ENCODE results near the gene STX17.

Gene STX17

DNA sequence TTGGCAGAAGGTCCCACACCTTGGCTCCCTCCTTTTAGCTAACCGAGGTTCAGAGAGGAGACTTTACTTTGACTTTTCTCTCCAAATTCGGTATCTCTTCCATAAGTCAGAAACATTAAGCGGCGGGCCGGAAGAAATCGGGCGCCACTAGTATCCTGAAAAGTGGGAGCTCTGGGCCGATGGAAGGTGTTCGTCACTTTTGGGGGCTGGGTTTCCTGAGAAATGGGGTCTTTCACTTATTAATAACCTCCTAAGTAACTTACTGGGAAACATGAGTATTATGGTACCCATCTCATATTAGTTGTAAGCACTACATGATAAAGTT is 716 bp downstream of the STX17 start:
- DNase-seq (ENCODE audit: low read depth): no peak

- no peak for DNase-seq (ENCODE audit: low read depth)
Measured at GRCh38 chr9:99911600-99911999, 5.1 kb downstream of the STX17 start.

DNA sequence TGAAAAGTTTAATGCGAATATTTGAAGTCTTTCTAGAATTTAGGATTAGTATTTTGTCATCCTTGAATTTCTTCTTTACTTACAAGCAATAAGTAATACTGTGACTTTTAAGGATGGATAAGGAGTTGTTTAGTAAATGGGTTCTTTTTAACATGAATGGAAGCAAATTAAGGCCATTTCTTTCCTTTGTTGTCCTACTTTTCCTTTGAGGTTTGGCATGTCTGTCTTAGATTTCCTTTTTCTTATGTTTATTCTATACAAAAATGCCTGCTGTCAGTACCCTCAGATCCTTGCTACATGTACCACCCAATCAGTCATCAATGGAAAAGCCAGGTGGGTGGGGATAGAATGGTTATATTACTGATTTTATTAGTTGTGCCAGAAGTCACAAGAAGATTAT is 10.2 kb downstream of the STX17 start:
- no peak for DNase-seq (ENCODE audit: low read depth)

DNA sequence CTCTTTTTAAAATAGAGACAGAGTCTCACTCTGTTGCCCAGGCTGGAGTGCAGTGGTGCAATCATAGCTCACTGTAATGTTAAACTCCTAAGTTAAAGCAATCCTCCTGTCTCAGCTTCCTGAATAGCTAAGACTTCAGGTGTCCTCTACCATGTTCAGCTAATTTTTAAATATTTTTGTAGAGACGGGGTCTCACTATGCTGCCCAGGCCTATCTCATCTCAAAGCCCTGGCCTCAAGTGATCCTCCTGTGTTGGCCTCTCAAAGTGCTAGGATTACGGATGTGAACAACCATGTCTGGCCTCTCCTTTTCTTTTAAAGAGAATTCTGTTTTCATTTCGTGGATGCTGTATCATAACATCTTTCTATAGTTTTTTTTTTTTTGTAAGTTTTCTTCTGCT is 11.7 kb downstream of the STX17 start:
- DNase-seq (ENCODE audit: low read depth): no peak

DNA sequence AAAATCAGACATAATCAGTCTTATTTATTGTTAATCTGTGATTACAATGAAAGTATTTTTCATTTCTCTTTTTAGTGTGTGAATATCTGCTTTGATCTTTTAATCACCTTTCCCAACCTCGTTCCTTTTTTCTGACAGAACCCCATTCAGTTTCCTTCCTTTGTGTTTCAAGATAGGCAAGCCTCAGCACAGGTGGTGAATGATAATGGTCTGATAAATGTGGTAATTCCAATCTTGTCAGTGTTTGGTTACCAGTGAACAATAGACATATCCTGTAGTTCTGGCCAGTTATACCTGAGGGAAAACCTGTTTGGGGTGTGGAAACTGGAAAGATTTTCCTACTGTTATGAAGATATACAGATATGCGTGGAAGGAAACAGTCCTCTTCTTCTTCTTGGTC is 13.5 kb downstream of the STX17 start:
- no peak for DNase-seq (ENCODE audit: low read depth)

GRCh38 chr9:99921875-99922710 is 15.6 kb downstream of the STX17 start:
- DNase-seq (ENCODE audit: low read depth): no peak

DNA sequence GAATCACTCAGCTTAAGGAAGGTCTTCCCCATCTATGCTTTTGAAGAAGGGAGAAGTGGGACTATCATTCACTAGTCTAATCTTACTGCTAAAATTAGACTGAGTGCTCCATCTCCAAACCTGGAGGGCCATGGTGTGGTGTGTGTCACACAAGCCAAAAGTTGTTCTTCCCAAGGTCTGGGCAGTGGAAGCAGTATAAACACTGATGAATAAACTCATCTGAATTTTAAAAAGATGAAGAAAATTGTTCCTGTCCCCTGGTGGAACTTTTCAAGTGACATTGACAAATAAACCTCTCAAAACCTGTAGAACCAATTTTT is 16.2 kb downstream of the STX17 start:
- no peak for DNase-seq (ENCODE audit: low read depth)

DNA sequence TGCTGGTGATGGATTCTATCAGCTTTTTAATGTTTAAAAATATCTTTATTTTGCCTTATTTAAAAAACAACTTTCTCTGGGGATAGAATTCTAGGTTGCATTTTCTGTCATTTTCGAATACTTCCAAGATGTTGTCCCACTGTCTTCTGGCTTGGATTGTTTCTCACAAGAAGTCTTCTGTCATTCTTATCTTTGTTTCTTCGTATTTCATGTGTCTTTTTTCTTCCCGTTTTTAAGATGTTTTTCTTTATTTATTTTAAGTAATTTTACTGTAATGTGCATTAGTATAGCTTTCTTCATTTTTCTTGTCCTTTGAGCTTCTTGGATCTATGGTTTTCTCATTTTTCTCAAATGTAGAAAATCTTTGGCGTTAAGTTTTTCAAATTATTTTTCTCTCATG is 19.1 kb downstream of the STX17 start:
- DNase-seq (ENCODE audit: low read depth): no peak

DNA sequence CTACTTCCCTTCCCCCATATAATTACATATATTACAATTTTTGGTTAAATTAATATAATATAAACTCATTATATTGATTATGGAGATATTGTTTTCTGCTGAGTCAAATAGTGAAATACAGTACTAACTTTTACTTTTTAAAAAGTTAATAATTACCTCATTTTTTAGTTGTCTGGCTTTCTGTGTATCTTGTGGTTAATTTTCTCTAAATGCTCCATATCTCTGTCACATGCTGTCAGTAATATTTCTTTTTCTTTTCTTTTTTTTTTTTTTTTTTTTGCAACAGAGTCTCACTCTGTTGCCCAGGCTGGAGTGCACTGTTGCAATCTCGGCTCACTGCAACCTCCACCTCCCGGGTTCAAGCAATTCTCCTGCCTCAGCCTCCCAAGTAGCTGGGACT is 23.2 kb downstream of the STX17 start:
- DNase-seq (ENCODE audit: low read depth): no peak

DNA sequence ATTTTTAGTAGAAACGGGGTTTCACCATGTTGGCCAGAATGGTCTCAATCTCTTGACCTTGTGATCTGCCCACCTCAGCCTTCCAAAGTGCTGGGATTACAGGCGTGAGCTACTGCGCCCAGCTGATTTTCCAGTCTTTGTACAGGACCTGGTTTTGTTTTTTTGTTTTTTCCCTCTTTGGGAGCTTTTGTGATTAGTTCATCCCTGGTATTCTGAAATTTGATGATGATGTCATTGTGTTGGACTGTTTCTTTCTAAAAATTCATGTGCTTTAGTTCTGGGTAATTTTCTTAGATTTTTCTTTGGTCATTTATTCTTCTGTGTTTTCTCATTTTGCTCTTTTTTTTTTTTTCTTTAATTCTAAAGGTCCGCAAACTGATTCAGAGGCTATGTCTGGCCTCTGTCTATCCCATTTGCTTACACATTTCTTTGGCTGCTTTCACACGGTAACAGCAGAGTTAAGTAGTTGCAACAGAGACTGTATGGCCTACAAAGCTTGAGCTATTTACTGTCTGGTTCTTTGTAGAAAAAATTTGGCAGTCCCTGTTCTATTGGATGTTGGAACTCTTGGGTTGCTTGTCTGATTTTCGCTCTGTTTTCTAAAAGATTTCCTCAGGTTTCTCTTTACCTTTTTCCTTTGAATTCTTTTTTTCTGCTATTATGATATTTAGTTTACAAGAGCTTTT is 24.8 kb downstream of the STX17 start:
- no peak for DNase-seq (ENCODE audit: low read depth)

DNA sequence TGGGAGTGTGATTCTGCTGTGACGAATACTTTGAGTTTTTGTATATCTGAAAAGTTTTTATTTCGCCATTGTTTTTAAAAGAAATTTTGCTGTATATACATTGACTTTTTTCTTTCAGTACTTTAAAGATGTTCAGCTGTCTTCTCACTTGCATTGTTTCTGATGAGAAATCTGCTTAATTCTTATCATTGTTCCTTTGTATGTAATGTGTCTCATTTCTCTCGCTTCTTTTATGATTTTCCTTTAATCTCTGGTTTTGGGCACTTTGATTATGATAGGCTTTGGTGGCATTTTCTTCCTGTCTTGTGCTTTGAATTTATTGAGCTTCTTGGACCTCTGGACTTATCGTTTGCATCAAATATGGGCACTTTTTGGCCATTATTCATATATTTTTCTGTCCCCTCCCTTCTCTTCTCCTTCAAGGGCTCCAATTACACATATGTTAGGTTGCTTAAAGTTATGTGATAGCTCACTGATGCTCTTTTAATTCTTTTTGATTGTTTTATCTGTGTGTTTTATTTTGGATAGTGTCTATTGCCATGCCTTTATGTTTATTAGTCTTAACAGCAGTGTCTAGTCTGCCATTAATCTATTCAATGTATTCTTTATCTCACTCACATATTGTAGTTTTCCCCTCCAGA is 30.6 kb downstream of the STX17 start:
- no peak for DNase-seq (ENCODE audit: low read depth)

DNA sequence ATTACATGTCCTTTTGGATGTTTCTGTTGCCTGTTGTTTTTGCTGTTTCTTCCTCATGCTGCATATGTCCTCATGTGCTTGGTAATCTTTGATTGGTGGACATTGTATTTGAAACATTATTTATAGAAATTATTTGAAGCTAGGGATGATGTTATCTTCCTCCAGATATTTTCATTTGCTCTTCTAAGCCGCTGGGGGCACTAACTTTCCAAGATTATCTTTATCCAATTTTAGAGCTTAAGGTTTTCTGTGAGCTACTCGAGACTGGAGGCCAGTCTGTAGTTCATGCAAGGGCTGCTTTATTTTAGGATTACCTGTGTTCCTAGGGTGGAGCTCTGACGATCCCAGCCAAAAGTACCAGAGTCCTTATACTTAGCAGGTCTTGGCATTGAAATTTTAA is 40.9 kb downstream of the STX17 start:
- DNase-seq (ENCODE audit: low read depth): no peak

DNA sequence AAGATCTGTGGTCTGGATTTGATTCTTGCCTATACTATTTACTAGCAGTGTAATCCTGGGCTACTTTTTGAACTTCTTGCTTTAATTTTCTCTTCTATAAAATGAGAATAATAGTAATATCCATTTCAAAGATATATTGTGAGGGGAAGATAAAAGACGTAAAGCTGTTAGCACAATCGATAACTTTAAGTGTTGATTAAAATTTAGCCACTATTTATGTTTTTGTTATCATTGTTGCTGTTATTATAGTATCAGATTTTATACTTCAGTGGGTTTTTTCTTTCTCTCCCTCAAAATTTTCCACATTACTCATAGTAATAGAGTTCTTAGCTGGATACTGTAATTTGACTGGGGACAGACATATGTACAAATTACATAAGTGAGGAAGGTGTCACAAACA is 42.0 kb downstream of the STX17 start:
- DNase-seq (ENCODE audit: low read depth): no peak

GRCh38 chr9:99948896-99949295 is 42.4 kb downstream of the STX17 start:
- no peak for DNase-seq (ENCODE audit: low read depth)

DNA sequence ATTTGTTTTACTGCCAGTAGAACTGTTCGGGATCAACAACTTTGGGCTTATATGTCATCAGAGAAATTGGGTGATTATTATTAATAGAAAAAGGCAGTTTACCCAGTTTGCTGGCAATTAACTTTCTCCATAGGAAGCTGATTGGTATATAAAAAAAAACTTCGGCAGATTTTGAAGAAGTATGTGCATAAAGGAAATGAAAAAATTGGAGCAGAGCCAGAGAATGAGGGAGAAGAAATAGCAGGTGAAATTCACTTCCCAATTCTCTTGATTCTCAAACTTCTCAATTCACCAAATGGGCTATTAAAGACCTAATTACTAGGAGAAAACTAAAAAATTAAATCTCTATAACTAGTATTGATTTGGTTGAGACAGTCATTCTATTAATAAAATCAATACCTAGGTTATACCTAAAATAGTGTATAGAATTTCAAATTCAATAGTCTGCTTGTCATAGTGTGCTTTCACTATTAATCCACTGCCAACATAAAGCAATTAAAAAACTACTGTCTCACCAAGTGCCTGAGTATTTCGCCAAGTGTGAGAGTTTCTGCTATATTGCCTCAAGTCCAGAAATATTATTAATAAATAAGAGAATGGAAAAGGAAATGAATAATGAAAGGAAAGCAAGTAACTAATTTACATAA is 47.5 kb downstream of the STX17 start:
- no peak for DNase-seq (ENCODE audit: low read depth)

GRCh38 chr9:99954819-99955218 is 48.4 kb downstream of the STX17 start:
- no peak for DNase-seq (ENCODE audit: low read depth)

- DNase-seq (ENCODE audit: low read depth): no peak
Measured at GRCh38 chr9:99955606-99956005, 49.2 kb downstream of the STX17 start.

- DNase-seq (ENCODE audit: low read depth): no peak
Measured at GRCh38 chr9:99962680-99963261, 56.3 kb downstream of the STX17 start.

DNA sequence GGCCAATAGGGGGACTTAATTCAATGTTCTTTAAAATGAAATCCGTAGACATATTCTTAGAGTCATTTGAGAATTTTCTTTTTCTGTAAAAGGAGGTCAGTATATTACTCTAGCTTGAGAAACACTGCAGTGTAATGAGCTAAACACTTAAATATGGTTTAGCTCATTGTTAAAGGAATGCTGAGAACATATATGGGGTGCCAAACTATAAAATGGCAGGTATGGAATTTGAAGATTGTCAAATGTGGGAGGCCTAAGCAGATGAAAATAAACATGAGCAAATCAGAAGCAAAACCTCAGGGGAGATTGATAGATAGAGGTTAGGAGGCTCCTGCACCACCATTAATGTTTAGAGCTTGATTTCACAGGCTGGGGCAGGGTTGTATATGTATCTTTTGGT is 57.9 kb downstream of the STX17 start:
- DNase-seq (ENCODE audit: low read depth): no peak

GRCh38 chr9:99966001-99966400 is 59.5 kb downstream of the STX17 start:
- no peak for DNase-seq (ENCODE audit: low read depth)

DNA sequence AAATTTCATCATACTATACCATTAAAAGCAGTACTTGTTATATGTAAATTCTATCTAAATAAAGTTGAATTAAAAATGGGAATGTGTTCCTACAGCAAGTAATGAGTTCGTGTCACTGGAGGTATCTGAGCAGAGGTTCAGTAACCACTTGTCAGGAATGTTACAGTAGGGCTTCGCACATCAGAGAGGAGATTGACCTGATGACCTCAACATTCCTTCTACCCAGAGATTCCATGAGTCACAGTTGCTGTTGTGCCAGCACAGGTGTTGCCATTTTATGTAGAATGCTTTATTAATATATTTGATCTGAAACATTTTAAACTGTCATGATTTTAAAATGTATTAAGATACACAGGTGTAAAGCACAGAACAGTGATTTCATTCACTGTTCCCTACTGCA is 60.3 kb downstream of the STX17 start:
- no peak for DNase-seq (ENCODE audit: low read depth)

DNA sequence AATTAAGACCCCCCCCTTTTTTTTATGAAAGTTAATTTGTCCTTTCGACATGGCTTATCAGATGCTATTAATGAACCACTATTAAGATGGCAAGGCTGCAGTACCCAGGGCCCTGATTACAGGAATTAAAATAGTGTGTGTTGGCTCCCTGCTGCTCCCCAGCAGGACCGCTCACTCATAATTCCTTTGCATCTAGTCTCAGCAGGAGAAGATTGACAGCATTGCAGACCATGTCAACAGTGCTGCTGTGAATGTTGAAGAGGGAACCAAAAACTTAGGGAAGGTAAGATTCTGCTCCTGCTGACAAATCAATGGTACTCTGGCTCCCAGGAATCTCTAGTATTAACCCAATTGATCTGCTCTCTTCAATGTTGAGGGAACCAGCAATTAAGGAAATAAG is 61.0 kb downstream of the STX17 start:
- DNase-seq (ENCODE audit: low read depth): no peak

GRCh38 chr9:99970481-99970880 is 64.0 kb downstream of the STX17 start:
- DNase-seq (ENCODE audit: low read depth): no peak

All from stimulated activated CD8-positive, alpha-beta memory T cell treated with anti-CD3 and anti-CD28 coated beads, Interleukin-15, amount 100 ng/mL, for 1 hour (primary cell).